Fibroblast of villous mesenchyme (primary cell): ENCODE data around the gene CLEC4F. TPM values are rescaled to one million over a fixed set of nuclear protein-coding genes. Genes with fewer than 3 reads are reported as not detected.
"Not testable (repeated sequence)": the region's sequence is repeated elsewhere in the genome, so short reads cannot be mapped to it uniquely, and the experiment has no call there.

Experiments used
- DNase-seq: peaks from one replicate; pipeline ENCODE4 v3.0.0-alpha.2; 2010; ENCODE audit warnings: low read depth
- H3K4me3 ChIP-seq: 2 replicates; pipeline ENCODE4 v1.5.1; 2011; ENCODE audit warnings: low read depth, mild to moderate bottlenecking, low read length
- total RNA-seq: library from RNA; depleted of rRNA; stranded (reverse); fragments of >200 nt; gene quantifications from 2 replicates; pipeline ENCODE4 v1.2.3, GENCODE V29; 2012
- TF ChIP-seq, protein P1 (sequence below): IDR thresholded peaks from 2 replicates; pipeline ENCODE4 v1.5.1; 2012; ENCODE audit warnings: low read depth, mild to moderate bottlenecking, low read length; ENCODE audit not compliant: insufficient read depth

Gene CLEC4F
- total RNA-seq, 1 donor, result not detected

DNA sequence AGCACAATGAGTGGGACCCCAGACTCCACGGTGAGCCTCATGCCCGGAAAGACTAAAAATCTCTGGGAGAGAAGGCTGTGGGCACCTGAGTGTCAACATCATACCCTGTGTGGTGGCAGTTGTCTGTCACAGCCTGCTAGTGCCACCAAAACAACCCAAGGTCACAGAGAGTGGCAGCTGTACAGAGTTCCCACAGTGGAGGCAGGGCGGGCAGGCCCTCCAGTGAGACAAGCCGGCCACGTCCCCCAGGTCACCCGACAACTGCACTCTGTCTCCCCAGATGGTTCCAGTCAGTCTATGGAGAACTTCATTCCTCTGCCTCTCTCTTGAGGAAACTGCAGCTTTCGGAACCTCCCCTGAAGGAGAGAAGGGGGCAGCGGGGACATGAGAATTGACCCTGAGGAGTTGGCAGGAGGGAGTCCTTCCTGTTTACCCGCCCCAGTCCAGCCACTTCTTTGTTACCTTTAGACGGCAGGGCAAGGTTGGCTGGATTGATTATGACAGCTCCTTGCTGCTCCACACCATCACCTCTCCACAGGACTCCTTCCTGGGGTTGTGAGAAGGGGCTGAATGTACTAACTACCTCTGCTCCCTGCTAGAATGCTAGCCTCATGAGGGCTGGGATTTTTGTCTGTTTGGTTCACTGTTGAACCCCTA is 18.7 kb downstream of the CLEC4F start:
- DNase-seq, result no peak
- H3K4me3 ChIP-seq, result no peak overlapping the region
- TF ChIP-seq, protein P1, sequence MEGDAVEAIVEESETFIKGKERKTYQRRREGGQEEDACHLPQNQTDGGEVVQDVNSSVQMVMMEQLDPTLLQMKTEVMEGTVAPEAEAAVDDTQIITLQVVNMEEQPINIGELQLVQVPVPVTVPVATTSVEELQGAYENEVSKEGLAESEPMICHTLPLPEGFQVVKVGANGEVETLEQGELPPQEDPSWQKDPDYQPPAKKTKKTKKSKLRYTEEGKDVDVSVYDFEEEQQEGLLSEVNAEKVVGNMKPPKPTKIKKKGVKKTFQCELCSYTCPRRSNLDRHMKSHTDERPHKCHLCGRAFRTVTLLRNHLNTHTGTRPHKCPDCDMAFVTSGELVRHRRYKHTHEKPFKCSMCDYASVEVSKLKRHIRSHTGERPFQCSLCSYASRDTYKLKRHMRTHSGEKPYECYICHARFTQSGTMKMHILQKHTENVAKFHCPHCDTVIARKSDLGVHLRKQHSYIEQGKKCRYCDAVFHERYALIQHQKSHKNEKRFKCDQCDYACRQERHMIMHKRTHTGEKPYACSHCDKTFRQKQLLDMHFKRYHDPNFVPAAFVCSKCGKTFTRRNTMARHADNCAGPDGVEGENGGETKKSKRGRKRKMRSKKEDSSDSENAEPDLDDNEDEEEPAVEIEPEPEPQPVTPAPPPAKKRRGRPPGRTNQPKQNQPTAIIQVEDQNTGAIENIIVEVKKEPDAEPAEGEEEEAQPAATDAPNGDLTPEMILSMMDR, result no peak

DNA sequence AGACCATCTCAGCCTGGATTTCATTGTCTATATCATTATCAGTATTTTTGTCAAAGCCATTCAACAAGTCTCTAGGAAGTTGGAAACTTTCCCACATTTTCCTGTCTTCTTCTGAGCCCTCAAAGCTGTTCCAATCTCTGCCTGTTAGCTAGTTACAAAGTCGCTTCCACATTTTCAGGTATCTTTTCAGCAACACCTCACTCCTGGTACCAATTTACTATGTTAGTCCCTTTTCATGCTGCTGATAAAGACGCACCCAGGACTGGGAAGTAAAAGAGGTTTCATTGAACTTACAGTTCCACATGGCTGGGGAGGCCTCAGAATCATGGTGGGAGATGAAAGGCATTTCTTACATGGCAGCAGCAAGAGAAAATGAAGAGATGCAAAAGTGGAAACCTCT is 20.7 kb downstream of the CLEC4F start:
- DNase-seq, result no peak
- no peak overlapping the region for H3K4me3 ChIP-seq
- TF ChIP-seq, protein P1, result no peak

DNA sequence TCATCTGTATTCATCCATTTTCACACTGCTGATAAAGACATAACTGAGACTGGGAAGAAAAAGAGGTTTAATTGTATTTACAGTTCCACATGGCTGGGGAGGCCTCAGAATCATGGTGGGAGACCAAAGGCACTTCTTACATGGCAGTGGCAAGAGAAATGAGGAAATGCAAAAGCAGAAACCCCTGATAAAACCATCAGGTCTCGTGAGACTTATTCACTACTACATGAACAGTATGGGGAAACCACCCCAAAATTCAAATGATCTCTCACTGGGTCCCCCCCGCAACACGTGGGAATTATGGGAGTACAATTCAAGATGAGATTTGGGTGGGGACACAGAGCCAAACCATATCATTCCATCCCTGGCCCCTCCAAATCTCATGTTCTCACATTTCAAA is 22.4 kb downstream of the CLEC4F start:
- not testable (repeated sequence) for DNase-seq, H3K4me3 ChIP-seq

DNA sequence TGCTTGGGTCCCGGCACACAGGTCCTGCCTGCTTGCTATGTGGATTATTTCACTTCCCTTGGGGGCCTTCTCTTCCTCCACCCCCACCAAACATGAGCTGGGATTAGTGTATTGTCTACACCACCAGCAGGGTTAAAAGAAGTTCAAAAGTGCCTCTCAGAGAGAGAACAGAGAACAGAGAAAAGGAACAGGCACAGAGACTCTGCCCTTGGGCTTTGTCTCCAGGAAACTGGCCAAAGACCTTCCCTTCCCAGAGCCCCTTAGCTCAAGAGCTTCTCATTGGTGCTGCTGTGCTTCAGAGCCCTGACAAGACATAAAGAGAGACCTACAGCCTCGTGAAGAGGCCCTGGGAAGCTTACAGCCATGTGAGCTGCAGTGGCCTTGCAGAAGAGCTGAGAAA is 22.9 kb downstream of the CLEC4F start:
- DNase-seq, result no peak
- TF ChIP-seq, protein P1, result no peak
- H3K4me3 ChIP-seq, result no peak overlapping the region

DNA sequence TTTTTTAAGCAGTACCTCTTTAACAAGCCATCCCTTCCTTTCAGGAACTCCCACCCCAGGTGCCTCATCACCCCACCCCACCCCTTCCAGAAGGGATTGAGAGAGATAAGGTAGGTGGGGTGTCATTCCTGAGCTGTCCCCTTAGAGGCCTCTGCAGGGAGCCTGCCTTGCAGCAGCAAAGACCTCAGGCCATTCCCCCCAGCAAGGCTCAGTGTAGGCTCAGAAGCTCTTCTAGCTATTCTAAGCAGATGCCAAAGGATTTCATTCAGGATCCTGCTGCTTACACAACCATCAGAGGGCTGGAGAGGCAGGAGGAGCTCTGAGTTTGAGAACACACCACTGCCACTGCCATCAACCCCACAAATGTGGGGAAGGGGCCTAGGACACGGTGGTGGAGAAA is 24.1 kb downstream of the CLEC4F start:
- TF ChIP-seq, protein P1, result no peak
- H3K4me3 ChIP-seq, result no peak overlapping the region
- no peak for DNase-seq

DNA sequence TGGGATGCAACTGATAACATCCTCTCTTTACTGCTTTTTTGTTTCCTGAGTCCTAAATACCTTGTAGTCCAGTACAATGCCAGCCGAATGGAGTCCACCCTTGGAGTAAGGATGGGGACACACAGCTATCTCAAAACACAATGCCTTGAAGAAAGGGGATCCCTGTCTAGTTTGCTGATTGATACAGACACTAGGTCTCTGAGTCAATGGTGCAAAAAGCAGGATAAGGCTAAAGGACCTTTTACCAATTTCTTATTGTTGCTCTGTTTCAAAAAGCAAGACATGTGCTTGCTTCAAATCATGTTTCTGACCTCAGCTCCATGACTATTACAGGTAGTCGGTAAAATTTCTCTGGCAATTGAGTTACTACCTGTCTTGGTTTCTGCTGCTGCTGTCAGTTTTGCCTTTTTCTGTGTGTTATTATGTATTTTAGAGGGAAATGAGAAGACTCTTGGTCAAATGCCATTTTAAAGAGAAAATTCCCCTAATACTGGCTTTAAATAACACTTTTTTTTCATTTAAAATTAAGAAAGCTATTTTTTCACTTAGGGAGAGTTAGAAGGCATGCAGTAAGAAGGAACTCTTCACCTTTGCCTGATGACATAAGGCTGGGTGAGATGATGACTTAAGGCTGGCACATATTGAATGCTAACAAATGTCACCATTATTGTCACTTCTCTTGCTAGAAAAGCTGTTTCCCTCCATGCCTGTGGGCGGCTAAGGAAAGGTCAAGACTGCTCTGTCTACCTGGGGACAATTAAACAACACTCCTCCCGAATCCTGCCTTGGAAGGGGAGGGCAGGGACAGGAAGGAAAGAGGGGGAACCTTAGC is 25.0 kb downstream of the CLEC4F start:
- TF ChIP-seq, protein P1, result no peak
- DNase-seq, result no peak
- no peak overlapping the region for H3K4me3 ChIP-seq

DNA sequence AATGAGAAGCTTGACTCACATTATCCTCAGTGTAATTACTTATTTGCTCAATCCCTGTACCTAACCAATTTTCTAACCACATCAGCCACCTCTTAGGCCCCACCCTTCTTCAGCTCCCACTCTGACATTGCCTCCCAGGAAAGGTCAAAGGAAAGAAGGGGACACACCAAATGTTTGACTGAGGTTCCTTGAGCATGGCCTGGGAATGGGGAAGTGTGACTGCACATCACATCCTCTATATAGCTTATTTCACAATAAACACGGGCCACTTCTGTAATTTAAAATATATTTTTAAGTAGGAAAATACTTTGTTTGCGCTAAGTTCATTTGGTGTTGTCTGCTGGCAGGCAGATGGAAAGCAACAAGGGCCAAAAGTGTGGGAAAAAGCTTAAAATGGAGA is 26.9 kb downstream of the CLEC4F start:
- H3K4me3 ChIP-seq, result no peak overlapping the region
- TF ChIP-seq, protein P1, result no peak
- no peak for DNase-seq
